Erythroblast (primary cell): ENCODE measurements around the gene TTC13.

Experiments
- GATA1 ChIP-seq: IDR thresholded peaks from 2 replicates; pipeline ENCODE4 v1.6.1; 2011; ENCODE audit warnings: low read depth, mild to moderate bottlenecking, control low read depth, low read length, moderate library complexity
- POLR2A ChIP-seq: IDR thresholded peaks from 2 replicates; pipeline ENCODE4 v1.6.1; 2011; ENCODE audit warnings: mild to moderate bottlenecking, low read length

GRCh38 chr1:230975636-230976035 is 3.0 kb downstream of the TTC13 start:
- TF ChIP-seq POLR2A (peak; percentile 3), GATA1 (no peak)
